Stimulated activated CD4-positive, alpha-beta T cell treated with anti-CD3 and anti-CD28 coated beads, Interleukin-1b, Interleukin-23, amount 100 ng/mL, for 24 hours (primary cell): ENCODE measurements around the gene STXBP6.

Experiments
- DNase-seq, 4 experiments: peaks; one replicate each; pipeline ENCODE4 v3.0.0-alpha.2; 2020; ENCODE audit warnings: low read depth in 4 of 4, low spot score in 1 of 4

Gene STXBP6

DNA sequence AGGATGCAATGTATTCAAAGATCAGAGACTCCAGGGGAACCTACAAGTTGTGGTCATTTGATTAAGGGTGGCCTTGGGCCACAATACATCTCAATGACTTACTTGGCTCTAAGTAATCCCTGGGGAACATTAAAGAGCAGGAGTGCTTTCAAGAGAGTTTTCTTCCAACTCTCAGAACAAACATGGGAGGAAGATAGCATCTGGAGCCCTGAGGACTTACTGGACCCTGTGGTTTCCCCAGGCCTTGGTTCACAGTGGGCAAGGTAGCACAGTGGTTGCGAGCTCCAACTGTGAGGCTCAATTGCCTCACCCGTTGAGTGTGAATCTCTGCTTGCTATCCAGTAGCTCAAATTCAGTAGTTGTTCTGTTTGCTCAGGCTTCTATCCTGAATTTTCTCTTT, 32.4 kb downstream of the STXBP6 start:
- DNase-seq, result no peak

DNA sequence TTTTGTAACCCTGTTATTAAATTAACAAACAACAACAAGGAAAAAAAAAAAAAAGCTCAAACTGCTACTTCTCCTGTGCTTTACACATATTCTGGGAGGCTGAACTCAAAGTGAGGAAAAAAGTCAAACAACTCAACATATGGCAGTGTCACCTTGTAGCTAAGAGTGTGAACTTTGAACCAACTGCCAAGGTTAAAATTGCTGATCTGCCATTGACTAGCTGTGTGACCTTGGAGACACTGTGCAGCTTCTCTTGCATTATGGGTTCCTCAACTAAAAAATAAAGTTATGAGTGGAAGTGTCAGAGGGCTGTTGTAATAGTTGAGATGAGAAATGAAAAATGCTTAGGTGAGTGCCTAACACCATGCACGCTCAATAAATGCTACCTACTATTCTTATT, 34.2 kb downstream of the STXBP6 start:
- no peak for DNase-seq

DNA sequence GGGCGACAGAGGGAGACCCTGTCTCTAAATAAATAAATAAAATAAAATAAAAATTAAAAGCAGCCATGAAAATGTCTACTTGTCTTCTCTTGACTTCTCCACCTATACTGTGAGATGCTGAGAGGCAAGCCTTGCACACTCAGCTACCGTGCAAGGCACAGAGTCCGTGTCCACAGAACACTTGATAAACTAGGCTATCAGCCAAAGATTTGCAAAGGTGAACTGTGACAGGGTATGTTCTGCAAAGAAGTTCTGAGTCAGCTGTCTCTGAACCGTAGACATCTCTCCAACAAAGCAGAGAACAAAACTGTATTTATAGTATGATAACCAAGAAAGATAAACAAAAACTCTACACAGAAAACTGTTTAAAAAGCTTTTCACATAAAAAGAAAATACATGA, 35.5 kb downstream of the STXBP6 start:
- no peak for DNase-seq

DNA sequence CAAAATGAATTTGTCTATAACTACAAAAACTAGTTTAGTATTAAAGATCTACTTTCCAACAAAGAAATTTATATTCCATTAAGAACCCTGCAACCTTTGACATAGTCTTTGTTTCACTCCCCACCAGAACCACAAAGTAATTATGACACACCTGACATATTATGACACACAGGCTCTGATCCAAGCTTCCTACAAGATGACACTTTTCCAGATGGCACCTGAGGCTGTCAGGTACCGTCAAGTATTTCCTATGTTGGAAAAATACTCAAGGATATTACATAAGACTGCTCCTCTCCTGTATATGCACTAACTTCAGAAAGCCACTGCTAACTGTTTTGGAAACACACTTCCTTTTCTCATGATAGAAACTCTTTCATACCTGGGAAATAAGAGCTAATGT, 38.9 kb downstream of the STXBP6 start:
- no peak for DNase-seq

DNA sequence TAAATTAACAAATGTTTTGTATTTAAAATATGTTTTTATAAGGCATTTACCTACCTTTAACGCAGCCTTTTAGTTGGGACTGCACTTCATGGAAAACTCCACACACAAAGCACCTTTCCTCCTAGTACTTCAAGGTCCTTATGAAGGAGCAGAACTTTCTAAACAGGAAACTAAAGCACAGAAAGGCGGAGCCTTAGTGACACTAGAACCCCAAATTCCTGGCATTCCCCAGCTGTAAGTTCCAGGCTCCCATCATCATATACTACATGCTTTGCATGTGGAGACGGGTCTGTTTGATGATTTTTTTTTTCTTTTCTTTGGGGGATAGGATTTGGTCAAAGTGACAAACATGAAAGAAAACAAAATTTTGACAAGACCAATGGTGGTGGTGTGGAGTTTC, 39.5 kb downstream of the STXBP6 start:
- no peak for DNase-seq

DNA sequence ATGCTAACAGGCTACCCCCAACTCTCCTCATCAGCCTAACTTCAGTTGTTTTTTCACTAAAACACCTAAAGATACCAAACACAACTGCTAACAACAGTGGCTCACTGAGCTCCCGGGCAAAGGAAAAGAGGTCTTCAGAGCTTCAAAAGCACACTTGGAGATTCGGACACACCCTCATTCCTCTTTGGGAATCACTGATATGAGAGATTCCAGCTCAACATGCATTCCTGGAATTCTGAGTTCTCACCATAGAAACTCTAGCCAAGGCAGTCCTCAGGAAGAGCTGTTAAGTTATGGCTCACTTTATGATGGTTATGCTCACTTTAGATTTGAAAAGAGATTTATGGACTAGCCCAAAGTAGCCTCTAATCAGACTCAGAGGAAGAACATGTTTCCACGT, 40.1 kb downstream of the STXBP6 start:
- no peak for DNase-seq

DNA sequence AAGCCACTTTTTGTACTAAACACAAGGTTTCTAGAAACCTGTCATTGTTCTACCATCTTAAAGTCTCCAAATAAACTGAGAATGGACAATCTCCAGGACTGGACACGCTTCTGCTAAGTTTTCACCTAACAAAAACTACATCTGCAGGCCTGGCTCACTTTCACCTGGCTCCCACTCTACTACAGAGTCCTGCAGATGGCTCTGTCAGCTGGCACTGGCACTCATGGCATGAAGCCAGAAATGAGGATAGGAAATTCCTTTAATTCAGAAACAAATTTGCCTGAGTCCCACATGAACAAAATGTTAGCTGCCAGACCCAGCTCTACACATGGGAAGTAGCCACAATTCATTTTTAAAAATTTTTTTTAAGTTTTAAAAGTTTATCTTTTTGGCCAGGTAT, 42.1 kb downstream of the STXBP6 start:
- no peak for DNase-seq

DNA sequence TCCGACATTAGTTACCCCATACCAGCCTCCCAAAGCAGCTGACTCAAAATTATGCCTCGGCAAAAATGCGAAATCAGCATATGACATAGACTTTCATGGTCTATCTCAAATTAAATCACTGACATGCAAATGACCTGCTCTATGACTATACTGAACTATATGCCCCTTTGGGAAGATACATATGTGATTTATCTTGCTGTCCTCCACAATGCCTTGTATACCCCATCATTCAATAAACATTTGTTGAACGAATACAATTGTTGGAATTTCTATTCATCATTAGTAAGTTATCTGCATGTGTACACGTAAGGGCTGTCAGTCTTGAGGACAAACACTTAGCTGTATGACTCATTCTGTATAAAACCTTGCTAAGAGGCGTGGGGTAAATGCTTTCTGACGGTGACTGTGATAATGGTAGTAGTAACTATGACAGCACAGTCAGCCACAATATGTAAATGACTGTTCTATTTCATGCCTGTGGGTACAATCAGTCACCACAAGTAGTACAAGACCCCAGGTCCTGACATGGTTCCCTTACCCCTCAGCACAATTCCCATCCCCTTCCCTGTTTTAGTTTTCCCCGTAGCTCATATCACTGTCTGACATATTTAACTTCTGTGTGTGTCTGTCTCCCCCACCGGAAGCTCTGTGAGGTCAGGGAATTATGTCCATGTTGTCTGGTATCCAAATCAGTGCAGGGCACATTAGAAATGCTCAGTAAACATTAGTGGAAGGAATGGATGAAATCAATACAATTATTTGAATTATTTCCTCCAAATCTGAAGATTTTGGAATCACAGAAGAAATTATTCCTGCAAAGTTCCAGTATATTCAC, 42.8 kb downstream of the STXBP6 start:
- no peak for DNase-seq

DNA sequence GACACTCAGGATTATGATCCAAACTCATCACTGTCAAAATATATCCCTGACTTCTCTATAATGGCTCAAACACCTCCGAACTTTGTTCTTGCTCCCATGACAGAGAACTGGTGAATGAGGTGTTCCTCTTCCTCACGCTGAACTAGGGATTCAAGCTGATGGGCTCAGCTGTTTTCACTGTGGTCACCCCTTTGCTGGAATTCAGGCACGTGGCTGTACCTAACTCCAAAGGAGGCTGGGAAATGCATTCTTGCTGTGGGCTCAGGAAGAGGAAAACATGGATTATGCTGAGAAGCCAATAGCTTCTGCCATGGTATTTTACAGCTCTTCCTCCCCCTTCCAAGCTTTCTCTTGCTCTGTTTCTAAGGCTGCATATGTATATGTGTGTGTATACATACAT, 43.9 kb downstream of the STXBP6 start:
- DNase-seq, result no peak

DNA sequence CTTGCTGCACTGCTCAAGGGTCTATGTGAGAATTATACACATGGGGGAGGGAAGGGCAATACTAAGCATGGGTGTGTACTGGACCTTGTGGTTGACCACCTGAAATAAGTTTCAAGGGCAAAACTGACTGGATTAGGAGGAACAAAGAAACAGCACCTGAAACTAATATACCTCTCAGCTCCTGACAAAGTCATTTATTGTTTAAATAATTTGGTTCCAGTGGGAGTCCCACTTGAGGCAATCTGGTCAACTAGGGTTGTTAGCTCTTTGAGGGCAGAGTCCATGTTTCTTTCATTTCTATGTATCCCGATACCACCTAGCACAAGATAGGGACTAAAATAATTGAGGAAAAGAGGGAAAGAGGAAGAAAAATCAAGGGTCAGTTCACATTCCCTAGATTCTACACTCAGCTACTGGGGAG, 45.5 kb downstream of the STXBP6 start:
- DNase-seq, result no peak

DNA sequence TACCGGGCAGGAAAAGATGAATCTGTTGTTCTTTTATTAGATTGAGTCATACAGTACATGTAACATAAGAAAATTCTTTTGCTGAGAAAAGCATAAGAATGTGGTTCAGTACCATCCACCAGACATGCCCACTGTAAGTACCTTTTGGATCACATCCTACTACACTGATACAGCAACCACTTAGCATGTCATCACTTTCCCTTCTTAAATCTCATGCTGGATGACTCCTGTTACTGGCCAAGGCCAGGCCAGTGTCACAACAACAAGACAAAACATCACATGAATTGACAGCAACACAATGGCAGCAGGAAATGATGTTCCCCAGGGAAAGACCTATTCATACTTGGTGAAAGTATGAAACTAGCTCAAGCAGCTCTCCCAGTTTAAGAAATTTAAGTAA, 46.4 kb downstream of the STXBP6 start:
- DNase-seq, result no peak

DNA sequence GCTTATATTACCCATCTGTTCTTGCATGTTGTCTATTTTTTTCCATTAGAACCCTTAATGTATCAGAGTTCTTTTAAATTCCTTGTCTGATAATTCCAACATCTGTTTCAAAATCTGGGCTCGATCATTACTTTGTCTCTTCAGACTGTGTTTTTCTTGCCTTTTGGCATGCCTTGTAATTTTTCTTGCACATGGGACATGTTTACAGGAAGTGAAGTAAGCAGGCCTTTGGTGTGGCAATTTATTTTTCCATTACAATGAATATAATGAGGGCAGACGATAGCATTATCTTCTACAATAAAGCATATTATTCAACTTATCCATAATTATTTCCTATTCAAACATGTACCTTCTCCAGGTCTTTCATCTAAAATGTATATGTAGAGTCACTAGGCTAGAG, 48.3 kb downstream of the STXBP6 start:
- DNase-seq, result no peak

DNA sequence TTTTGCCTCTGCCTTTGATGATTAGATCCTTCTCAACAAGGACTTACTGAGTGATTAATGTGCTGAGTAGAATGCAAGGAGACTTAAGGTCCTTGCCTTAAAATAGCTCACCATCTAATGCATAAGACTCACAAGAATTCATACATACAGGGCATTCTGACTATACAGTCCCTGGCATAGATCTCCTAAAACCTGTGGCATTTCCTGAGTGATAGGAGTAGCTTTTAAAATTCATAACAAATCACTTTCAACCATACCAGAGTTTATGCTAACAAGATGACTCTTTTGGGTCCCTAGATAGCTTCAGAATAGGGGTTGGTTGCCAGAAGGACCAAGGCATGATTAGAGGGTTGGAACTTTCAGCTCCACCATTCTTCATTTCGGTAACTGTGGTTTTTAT, 48.8 kb downstream of the STXBP6 start:
- no peak for DNase-seq

DNA sequence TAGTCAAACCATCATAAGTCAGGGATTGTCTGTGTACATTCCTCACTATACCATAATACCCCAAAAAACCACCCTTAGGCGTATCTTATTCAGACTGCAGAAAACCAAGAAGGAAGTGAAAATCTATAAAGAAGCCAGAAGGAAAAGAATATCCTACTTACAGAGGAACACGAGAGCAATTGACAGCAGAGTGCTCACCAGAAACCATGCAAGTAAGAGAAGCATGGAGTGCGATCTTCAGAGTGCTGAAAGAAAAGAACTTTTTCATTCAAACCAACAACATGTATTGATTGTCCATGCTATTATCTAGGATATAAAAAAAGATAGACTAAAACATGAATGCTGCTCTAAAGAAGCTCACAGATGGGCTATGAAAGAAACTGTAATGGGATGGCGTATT, 50.8 kb downstream of the STXBP6 start:
- DNase-seq, result no peak

DNA sequence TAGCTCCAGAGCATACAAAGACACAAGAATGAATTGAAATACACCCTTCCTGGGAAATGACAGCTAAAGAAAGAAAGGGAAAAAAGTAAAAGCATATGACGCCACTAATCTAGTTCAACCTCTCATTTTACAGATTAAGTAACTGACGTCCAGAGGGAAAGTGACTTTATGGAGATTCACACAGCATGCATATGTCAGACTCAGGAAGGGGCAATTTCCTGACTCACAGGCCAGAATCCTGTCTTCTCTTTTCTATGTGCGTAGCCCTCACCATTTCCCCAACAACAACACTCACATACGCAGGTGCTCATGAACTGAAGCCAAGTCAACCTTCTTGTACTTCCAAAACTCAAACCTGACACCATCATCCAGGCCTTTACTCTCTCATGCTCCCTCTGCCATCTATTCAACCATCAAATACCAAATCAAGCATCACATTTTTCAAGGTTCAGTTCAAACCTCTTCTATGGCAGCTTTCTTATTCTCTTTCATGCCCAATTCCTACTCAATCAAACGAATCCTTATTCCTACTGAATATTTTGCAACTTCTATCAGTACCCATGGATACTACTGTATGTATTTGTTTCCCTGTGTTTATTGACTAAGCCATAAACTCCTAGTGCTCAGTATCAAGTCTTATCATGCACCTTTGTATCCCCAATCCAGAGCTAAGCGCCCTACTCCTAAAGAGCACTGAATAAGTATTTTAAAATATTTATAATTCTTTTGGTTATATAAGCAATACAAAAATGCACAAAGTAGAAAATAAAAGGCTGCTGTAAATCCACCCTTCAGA, 52.8 kb downstream of the STXBP6 start:
- DNase-seq, result no peak

DNA sequence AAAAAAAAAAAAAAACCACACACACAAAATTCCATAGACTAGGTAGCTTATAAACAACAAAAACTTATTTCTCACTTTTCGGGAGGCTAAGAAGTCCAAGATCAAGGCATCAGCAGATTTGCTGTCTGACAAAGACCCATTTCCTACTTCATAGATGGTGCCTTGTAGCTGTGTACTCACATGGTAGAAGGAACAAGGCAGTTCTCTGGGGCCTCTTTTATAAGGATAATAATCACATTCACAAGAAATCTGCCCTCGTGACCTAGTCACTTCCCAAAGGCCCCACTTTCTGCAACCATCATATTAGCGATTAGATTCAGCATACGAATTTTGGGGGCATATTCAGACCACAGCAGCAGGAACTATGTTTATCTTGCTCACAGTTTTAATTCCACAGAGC, 54.9 kb downstream of the STXBP6 start:
- DNase-seq, result no peak

DNA sequence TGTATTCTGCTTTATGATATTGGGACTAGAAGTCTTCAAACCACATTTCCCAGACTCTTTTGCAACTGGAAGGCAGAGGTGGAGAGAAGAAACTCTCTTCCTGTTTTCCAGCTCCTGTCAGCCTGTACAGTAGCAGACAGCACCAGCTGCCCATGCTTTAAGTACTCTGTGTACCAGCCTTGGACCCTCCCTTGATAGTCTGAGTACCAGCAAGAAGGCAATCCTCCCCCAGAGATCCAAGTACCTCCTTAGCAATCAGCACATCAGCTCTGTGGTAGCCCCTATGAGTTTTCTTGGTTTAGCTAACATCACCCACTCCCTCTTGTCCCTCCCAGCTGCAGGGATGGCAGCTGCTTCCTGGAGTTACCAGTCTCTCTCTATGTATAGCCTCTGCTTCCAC, 56.3 kb downstream of the STXBP6 start:
- DNase-seq, result no peak

DNA sequence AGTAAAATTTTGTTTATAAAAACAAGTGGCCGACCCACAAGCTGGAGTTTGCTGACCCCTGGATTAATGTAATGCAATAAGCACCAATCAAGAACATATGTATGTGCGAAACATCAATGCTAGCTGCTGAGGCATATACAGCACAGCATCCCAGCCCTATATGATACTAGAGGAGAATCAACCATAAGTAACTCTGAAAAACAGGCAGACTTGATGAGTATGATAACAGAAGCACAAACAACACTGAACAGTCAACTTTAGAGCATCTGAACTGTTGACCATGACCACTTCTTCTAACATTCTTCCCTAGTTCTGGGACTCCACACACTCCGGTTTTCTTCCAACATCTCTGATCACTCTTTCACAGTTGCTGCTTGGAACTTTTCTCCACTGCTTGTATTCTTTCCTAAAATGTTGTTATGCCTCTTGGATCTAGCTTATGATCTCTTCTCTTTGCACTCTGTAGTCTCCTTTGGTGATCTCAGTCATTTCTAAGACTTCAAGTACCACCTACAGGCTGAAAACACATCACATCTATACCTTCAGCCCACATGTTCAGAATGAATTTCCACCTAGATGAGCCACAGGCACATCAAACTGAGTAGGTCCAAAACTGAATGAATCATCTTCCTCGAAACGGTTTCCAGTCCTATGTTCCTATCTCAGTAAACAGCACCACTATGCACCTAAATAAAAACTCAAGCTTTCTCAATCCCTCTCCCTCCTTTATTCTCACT, 57.2 kb downstream of the STXBP6 start:
- no peak for DNase-seq

DNA sequence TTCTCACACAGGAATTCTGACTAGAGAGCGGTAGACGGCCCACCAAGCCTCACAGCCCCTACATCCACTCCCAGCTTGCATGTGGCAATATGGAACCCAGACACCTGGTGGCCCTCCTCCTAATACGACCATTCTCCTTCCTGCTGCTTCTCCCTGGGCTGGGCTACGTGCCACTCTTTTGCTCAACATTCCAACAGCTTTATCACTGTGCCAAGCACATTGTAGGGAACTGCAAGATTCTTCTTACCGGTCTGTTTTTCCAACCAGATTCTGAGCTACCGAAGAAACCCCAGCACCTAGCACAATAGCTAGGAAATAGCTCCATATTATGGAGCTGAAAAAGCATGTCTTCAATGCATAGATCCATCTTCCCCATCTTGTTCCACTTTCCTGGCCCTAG, 58.1 kb downstream of the STXBP6 start:
- DNase-seq, result no peak

DNA sequence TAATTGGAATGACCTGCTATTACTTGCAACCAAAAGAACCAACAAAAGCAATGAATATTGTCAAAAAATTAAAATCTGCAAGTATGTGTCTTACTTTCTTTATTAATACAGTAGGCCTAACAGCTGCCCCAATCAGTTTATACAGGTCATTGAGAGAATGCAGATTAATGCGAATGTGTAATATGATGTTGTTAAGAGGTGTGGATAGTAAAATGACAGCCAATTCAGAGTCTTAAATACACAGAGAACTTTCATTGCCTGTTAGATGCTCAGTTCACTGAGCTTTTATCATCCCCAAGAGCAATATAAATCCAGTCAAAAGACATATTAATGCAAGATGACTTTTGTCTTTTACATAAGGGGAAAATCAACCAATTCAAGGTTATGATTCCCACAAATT, 58.7 kb downstream of the STXBP6 start:
- DNase-seq, result no peak

DNA sequence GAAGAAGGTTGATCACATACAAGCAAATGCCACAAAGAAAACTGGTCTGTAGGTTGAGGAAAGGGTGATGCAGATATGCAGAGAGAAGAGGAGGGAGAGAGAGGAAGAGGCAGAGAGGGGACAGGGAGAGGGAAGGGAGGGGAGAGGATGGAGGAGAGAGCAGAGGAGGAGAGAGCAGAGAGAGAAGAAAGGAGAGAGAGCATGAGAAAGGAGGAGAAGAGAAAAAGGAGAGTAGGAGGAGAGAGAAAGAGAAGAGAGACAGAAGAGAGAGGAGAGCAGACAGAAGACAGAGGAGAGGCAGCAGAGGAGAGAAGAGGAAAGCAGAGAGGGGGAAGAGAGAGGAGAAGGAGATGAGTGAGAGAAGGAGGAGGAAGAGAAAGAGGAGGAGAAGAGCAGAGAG, 59.2 kb downstream of the STXBP6 start:
- no peak for DNase-seq

DNA sequence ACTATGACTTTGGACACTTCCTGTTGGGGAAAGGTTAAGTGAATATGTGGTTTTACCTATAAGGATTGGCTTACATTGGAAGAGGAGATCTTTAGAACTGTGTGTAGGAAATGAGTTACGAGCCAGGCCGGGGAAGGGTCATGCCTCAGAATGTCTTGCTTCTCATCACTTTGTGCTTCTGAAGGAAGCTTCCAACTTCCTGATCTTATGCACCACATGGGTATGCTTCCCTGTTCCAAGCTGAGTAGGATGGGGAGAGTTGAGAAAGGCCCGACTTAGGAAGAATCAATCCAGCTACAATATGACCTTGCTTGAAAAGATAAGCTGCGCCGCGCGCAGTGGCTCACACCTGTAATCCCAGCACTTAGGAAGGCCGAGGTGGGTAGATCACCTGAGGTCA, 59.9 kb downstream of the STXBP6 start:
- no peak for DNase-seq
